ENCODE results near the gene FOXO1.

FOXO1 gene

GRCh38 chr13:40519637-40520036, 146.8 kb downstream of the FOXO1 start:
- TF ChIP-seq EZH2 (IDR thresholded peaks at IDR 0.05; ENCODE audit: borderline replicate concordance, low read depth, low read length, severe bottlenecking) (no peak), CTCF (IDR thresholded peaks at IDR 0.05; ENCODE audit: borderline replicate concordance, extremely low read depth, low read length, poor library complexity, severe bottlenecking) (no peak)
- Histone ChIP-seq H3K36me3 (ENCODE audit: insufficient read depth, low read length) (no peaks in the 10 kb centered on the region), H3K9me3 (ENCODE audit: insufficient read depth, low read length, severe bottlenecking) (no peaks in the 10 kb centered on the region), H4K20me1 (ENCODE audit: insufficient read depth, low read length) (no peaks in the 10 kb centered on the region), H2AFZ (ENCODE audit: low read depth, low read length) (no peak overlapping the region), H3K27me3 (ENCODE audit: insufficient read depth, low read length, poor library complexity) (no peaks in the 10 kb centered on the region), H3K79me2 (ENCODE audit: insufficient read depth, low read length) (no peaks in the 10 kb centered on the region), H3K9ac (ENCODE audit: low read depth, low read length) (no peak overlapping the region), H3K4me1 (ENCODE audit: insufficient read depth, low read length) (no peaks in the 10 kb centered on the region), H3K4me2 (ENCODE audit: insufficient read depth, low read length) (no peak overlapping the region), H3K27ac (ENCODE audit: low read length) (no peak overlapping the region), H3K4me3 (ENCODE audit: low read depth in 1 of 2, low read length in 2 of 2) (no peak overlapping the region)
- no peak for DNase-seq
- no peak for ATAC-seq (ENCODE audit: insufficient read depth, low read depth)

- no peak overlapping the region for H3K27ac ChIP-seq (ENCODE audit: low read length)
- TF ChIP-seq EZH2 (IDR thresholded peaks at IDR 0.05; ENCODE audit: borderline replicate concordance, low read depth, low read length, severe bottlenecking) (no peak), CTCF (IDR thresholded peaks at IDR 0.05; ENCODE audit: borderline replicate concordance, extremely low read depth, low read length, poor library complexity, severe bottlenecking) (no peak)
- H3K79me2 ChIP-seq (ENCODE audit: insufficient read depth, low read length), result no peaks in the 10 kb centered on the region
- no peaks in the 10 kb centered on the region for H3K36me3 ChIP-seq (ENCODE audit: insufficient read depth, low read length)
- H3K27me3 ChIP-seq (ENCODE audit: insufficient read depth, low read length, poor library complexity), result no peaks in the 10 kb centered on the region
- DNase-seq (no peak), ATAC-seq (ENCODE audit: insufficient read depth, low read depth) (no peak)
- H2AFZ ChIP-seq (ENCODE audit: low read depth, low read length), result no peak overlapping the region
- no peaks in the 10 kb centered on the region for H4K20me1 ChIP-seq (ENCODE audit: insufficient read depth, low read length)
- H3K4me2 ChIP-seq (ENCODE audit: insufficient read depth, low read length), result no peak overlapping the region
- no peaks in the 10 kb centered on the region for H3K9me3 ChIP-seq (ENCODE audit: insufficient read depth, low read length, severe bottlenecking)
- H3K4me3 ChIP-seq (ENCODE audit: low read depth in 1 of 2, low read length in 2 of 2), result no peak overlapping the region
- no peak overlapping the region for H3K9ac ChIP-seq (ENCODE audit: low read depth, low read length)
- no peaks in the 10 kb centered on the region for H3K4me1 ChIP-seq (ENCODE audit: insufficient read depth, low read length)
Measured at GRCh38 chr13:40518481-40518882, 148.0 kb downstream of the FOXO1 start.

- no peak for ATAC-seq (ENCODE audit: insufficient read depth, low read depth)
Measured at GRCh38 chr13:40517486-40518480, 148.7 kb downstream of the FOXO1 start.

More at GRCh38 chr13:40517486-40518480, 148.7 kb downstream of the FOXO1 start:
- Histone ChIP-seq H3K4me3 (ENCODE audit: low read depth in 1 of 2, low read length in 2 of 2) (no peak overlapping the region), H3K27ac (ENCODE audit: low read length) (no peak overlapping the region), H3K27me3 (ENCODE audit: insufficient read depth, low read length, poor library complexity) (no peaks in the 10 kb centered on the region), H3K79me2 (ENCODE audit: insufficient read depth, low read length) (no peaks in the 10 kb centered on the region), H3K9me3 (ENCODE audit: insufficient read depth, low read length, severe bottlenecking) (no peaks in the 10 kb centered on the region), H3K9ac (ENCODE audit: low read depth, low read length) (no peak overlapping the region), H4K20me1 (ENCODE audit: insufficient read depth, low read length) (no peaks in the 10 kb centered on the region), H3K36me3 (ENCODE audit: insufficient read depth, low read length) (no peaks in the 10 kb centered on the region), H3K4me2 (ENCODE audit: insufficient read depth, low read length) (no peak overlapping the region), H3K4me1 (ENCODE audit: insufficient read depth, low read length) (no peaks in the 10 kb centered on the region), H2AFZ (ENCODE audit: low read depth, low read length) (no peak overlapping the region)
- no peak for DNase-seq
- TF ChIP-seq EZH2 (IDR thresholded peaks at IDR 0.05; ENCODE audit: borderline replicate concordance, low read depth, low read length, severe bottlenecking), result no peak
- no peak for TF ChIP-seq CTCF (IDR thresholded peaks at IDR 0.05; ENCODE audit: borderline replicate concordance, extremely low read depth, low read length, poor library complexity, severe bottlenecking)

Measured in DND-41 (cell line).